22Rv1 (cell line): Measurements from ENCODE around the gene IFT81.

Source experiments
- ZFX ChIP-seq: fragments of 450-650 bp; IDR thresholded peaks from 2 replicates; pipeline ENCODE4 v1.6.1; 2017; ENCODE audit warnings: antibody characterized with exemption, borderline replicate concordance
- TF ChIP-seq, protein P1 (sequence below): fragments of 450-650 bp; IDR thresholded peaks from 2 replicates; pipeline ENCODE4 v1.5.1; 2017; ENCODE audit warnings: mild to moderate bottlenecking

DNA sequence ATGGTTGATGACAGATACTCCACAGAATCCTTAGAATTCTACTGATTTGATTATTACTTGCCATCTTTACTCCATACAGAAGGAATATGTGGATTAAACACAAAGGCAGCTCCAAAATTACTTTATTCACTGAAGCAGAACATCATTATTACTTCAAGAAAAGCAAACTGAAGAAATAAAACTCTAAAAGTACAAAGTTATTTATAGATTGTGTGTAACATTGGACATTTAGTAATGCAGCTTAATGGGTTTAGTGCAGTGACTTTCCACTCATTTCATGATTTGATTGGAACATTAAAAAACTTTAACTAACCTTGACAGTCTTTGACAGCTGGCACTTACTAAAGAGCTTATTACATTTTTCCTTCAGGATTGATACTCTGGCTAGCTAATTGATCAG lies 97.9 kb downstream of the IFT81 start:
- TF ChIP-seq, protein P1, sequence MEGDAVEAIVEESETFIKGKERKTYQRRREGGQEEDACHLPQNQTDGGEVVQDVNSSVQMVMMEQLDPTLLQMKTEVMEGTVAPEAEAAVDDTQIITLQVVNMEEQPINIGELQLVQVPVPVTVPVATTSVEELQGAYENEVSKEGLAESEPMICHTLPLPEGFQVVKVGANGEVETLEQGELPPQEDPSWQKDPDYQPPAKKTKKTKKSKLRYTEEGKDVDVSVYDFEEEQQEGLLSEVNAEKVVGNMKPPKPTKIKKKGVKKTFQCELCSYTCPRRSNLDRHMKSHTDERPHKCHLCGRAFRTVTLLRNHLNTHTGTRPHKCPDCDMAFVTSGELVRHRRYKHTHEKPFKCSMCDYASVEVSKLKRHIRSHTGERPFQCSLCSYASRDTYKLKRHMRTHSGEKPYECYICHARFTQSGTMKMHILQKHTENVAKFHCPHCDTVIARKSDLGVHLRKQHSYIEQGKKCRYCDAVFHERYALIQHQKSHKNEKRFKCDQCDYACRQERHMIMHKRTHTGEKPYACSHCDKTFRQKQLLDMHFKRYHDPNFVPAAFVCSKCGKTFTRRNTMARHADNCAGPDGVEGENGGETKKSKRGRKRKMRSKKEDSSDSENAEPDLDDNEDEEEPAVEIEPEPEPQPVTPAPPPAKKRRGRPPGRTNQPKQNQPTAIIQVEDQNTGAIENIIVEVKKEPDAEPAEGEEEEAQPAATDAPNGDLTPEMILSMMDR: no peak
- TF ChIP-seq ZFX: no peak
